ENCODE results near the gene XPNPEP2. TPM values are rescaled to one million over a fixed set of nuclear protein-coding genes. Genes with fewer than 3 reads are reported as not detected.

Gene XPNPEP2, protein sequence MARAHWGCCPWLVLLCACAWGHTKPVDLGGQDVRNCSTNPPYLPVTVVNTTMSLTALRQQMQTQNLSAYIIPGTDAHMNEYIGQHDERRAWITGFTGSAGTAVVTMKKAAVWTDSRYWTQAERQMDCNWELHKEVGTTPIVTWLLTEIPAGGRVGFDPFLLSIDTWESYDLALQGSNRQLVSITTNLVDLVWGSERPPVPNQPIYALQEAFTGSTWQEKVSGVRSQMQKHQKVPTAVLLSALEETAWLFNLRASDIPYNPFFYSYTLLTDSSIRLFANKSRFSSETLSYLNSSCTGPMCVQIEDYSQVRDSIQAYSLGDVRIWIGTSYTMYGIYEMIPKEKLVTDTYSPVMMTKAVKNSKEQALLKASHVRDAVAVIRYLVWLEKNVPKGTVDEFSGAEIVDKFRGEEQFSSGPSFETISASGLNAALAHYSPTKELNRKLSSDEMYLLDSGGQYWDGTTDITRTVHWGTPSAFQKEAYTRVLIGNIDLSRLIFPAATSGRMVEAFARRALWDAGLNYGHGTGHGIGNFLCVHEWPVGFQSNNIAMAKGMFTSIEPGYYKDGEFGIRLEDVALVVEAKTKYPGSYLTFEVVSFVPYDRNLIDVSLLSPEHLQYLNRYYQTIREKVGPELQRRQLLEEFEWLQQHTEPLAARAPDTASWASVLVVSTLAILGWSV
- total RNA-seq (4.2 TPM), polyA plus RNA-seq (ENCODE audit: insufficient read depth in 1 of 8, insufficient read length in 8 of 8, low replicate concordance in 1 of 8) (10 to 100 TPM in 1 of 8 donors, 1 to 10 TPM in 7; 3.0 to 12.9 (median 4.7) TPM)
- long read RNA-seq, donor 1, result 0 reads
- long read RNA-seq, donor 2, result 0 reads
- long read RNA-seq, donor 3, partial matches to known transcripts, result 0 of 1 reads
- long read RNA-seq, donor 3, other reads (novel, unspliced or antisense), result 0 of 1 reads
- long read RNA-seq, donor 4, partial matches to known transcripts, result 0 of 1 reads
- long read RNA-seq, donor 4, other reads (novel, unspliced or antisense), result 0 of 1 reads
- long read RNA-seq, donor 5, partial matches to known transcripts, result 0 of 2 reads
- long read RNA-seq, donor 5, other reads (novel, unspliced or antisense), result 0 of 2 reads
- long read RNA-seq, donor 6, partial matches to known transcripts, result 0 of 1 reads
- long read RNA-seq, donor 6, other reads (novel, unspliced or antisense), result 0 of 1 reads
- long read RNA-seq, donor 7, result 0 reads
- long read RNA-seq, donor 8, partial matches to known transcripts, result 0 of 1 reads
- long read RNA-seq, donor 8, other reads (novel, unspliced or antisense), result 0 of 1 reads
- long read RNA-seq, donor 9, partial matches to known transcripts, result 0 of 2 reads
- long read RNA-seq, donor 9, other reads (novel, unspliced or antisense), result 0 of 2 reads
- long read RNA-seq, donor 10, partial matches to known transcripts, result 0 of 1 reads
- long read RNA-seq, donor 10, other reads (novel, unspliced or antisense), result 0 of 1 reads
- long read RNA-seq, donor 11, partial matches to known transcripts, result 0 of 2 reads
- long read RNA-seq, donor 11, other reads (novel, unspliced or antisense), result 0 of 2 reads

DNA sequence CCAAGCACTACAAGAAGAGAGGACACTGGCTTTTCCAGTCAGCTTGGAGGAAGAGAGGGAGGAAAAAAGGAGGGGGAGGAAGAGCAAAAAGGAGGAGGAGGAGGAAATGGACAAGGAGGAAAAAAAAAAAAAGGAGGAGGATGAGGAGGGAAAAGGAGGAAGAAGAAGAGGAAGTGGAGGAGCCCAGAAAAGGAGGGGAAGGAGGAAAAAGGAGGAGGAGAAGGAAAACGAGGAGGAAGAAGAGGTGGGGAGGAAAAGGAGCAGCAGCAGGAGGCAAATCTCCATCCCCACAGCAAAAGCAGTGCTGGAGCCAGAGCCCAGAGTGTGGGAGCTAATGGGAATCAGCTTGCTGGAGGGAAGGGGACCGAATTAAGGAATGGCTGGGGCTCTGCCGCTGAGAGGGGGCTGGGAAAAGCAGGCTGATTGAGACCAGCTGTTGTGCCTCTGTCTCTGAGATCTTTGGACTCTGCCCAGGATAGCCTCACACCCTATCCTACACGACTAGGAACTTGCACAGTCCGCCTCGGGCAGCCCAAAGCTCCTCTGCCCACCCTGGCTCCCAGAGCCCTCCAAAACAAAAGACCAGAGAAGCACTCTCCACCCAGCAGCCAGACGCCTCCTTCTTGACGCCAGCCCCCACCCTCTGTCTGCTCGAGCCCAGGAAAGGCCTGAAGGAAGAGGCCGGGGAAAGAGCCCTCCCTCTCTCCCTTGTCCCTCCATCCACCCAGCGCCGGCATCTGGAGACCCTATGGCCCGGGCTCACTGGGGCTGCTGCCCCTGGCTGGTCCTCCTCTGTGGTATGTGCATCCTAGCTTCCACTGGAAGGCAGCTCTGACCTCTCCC lies at the start of gene XPNPEP2:
Gene XPNPEP2, plus strand, starts transcription at position 514 of the 843 bp plus-strand sequence. Its CDS starts 235 bp downstream, at position 749.
- Histone ChIP-seq H3K27ac (ENCODE audit: low read length) (peak within 1 kb of the TSS; percentile 74), H3K9me3 (replicated peaks; ENCODE audit: control insufficient read depth, low read depth, low read length) (no peaks in the 10 kb centered on the region), H3K27me3 (ENCODE audit: control insufficient read depth, insufficient read depth, low read length) (peaks cover 41% of the 10 kb centered on the region), H3K36me3 (ENCODE audit: control insufficient read depth, insufficient read depth, low read length) (no peaks in the 10 kb centered on the region), H3K4me1 (ENCODE audit: control insufficient read depth, insufficient read depth, low read length) (peaks cover 30% of the 10 kb centered on the region), H3K4me3 (ENCODE audit: low read length) (no peak within 1 kb of the TSS)
- 19% methylated on average over 8 of the region's 13 CpGs for WGBS (ENCODE audit: insufficient coverage)
- DNase-seq, result peak; percentile 92

DNA sequence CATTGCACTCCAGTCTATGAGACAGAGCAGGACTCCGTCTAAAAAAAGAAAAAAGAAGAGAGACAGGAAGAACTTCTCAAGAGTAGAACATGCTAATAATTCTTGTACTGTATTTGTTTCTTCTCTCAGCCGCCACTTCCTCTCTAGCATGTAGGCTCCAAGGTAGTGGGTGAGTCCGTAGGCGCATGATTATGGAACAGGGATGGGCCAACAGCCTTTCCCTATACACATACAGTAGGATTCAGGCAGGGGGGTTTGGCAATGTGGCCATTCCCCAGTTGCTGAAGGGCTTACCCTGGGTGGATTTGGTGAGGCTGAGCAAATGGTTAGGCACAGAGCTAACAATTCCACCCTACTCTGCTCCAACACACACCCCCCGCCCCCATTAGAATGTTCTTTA lies 49.0 kb upstream of the XPNPEP2 start:
- WGBS (ENCODE audit: insufficient coverage), result no CpG with 5 or more reads among the region's 5 CpGs

DNA sequence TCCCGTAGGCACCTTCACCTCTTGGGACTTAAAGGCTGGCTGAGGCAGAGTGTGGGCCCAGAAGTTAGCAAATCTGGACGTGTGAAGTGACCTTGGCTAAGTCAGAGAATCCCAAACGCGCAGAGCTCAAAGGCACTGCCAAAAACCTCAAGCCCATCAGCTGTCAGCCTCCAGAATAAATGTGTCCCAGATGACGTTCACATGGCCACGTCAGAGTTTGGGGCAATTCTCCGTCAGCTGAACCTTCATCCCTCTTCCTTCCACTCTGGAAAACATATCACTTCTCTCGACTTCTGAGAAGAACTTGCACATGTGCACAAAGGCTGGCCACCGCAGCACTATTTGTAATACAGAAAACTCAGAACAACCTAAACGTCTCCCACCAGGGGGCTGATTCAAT lies 48.3 kb upstream of the XPNPEP2 start:
- H3K36me3 ChIP-seq (ENCODE audit: control insufficient read depth, insufficient read depth, low read length), result no peaks in the 10 kb centered on the region
- 27% methylated on average over 8 of the region's 10 CpGs for WGBS (ENCODE audit: insufficient coverage)
- H3K27me3 ChIP-seq (ENCODE audit: control insufficient read depth, insufficient read depth, low read length), result peaks cover 24% of the 10 kb centered on the region
- H3K4me3 ChIP-seq (ENCODE audit: low read length), result no peak overlapping the region
- DNase-seq, result peak; percentile 68
- H3K4me1 ChIP-seq (ENCODE audit: control insufficient read depth, insufficient read depth, low read length), result peaks cover 7% of the 10 kb centered on the region
- no peaks in the 10 kb centered on the region for H3K9me3 ChIP-seq (replicated peaks; ENCODE audit: control insufficient read depth, low read depth, low read length)
- no peak overlapping the region for H3K27ac ChIP-seq (ENCODE audit: low read length)

More for the DNA sequence above, 49.0 kb upstream of the XPNPEP2 start:
- Histone ChIP-seq H3K4me3 (ENCODE audit: low read length) (no peak overlapping the region), H3K4me1 (ENCODE audit: control insufficient read depth, insufficient read depth, low read length) (peaks cover 7% of the 10 kb centered on the region), H3K9me3 (replicated peaks; ENCODE audit: control insufficient read depth, low read depth, low read length) (no peaks in the 10 kb centered on the region), H3K27ac (ENCODE audit: low read length) (no peak overlapping the region), H3K27me3 (ENCODE audit: control insufficient read depth, insufficient read depth, low read length) (peaks cover 22% of the 10 kb centered on the region), H3K36me3 (ENCODE audit: control insufficient read depth, insufficient read depth, low read length) (no peaks in the 10 kb centered on the region)
- DNase-seq, result no peak

DNA sequence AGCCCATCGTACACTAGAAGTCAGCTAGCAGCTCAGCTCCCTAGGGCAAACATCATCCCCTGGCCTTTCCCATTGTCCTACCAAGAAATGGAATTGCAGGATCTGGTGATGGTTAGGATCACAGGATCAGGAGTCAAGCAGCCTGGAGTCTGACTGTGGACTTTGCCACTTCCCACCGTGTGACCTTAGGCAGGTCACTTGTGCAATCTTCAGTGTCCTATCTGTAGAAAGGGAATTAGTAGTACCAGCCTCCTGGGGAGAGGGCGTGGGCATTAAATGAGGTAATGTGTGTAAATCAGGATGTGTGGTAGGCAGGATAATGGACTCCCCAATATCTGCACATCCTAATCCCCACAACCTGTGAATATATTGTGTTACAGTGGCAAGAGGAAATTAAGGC lies 45.4 kb upstream of the XPNPEP2 start:
- Histone ChIP-seq H3K36me3 (ENCODE audit: control insufficient read depth, insufficient read depth, low read length) (no peaks in the 10 kb centered on the region), H3K27me3 (ENCODE audit: control insufficient read depth, insufficient read depth, low read length) (peaks cover 26% of the 10 kb centered on the region), H3K27ac (ENCODE audit: low read length) (no peak overlapping the region), H3K9me3 (replicated peaks; ENCODE audit: control insufficient read depth, low read depth, low read length) (no peaks in the 10 kb centered on the region), H3K4me1 (ENCODE audit: control insufficient read depth, insufficient read depth, low read length) (peaks cover 3% of the 10 kb centered on the region), H3K4me3 (ENCODE audit: low read length) (no peak overlapping the region)
- DNase-seq, result no peak
- WGBS (ENCODE audit: insufficient coverage), result 100% methylated on average over 1 of the region's 3 CpGs

DNA sequence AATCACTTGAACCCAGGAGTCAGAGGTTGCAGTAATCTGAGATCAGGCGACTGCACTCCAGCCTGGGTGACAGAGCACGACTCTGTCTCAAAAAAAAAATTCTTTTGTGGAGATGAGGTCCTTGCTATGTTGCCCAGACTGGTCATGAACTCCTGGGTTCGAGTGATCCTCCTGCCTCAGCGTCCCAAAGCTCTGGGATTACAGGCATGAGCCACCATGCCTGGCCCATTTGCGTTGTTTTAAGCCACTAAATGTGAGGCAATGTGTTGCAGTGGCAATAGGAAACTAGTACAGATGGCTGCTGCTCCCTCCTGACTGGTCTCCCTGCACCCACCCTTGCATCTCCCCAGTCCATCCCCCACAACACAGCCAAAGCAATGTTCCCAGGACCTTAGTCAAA lies 44.0 kb upstream of the XPNPEP2 start:
- Histone ChIP-seq H3K27me3 (ENCODE audit: control insufficient read depth, insufficient read depth, low read length) (peaks cover 25% of the 10 kb centered on the region), H3K36me3 (ENCODE audit: control insufficient read depth, insufficient read depth, low read length) (no peaks in the 10 kb centered on the region), H3K4me1 (ENCODE audit: control insufficient read depth, insufficient read depth, low read length) (peaks cover 3% of the 10 kb centered on the region), H3K4me3 (ENCODE audit: low read length) (no peak overlapping the region), H3K27ac (ENCODE audit: low read length) (no peak overlapping the region), H3K9me3 (replicated peaks; ENCODE audit: control insufficient read depth, low read depth, low read length) (no peaks in the 10 kb centered on the region)
- DNase-seq, result no peak
- 79% methylated on average over 5 of the region's 5 CpGs for WGBS (ENCODE audit: insufficient coverage)

DNA sequence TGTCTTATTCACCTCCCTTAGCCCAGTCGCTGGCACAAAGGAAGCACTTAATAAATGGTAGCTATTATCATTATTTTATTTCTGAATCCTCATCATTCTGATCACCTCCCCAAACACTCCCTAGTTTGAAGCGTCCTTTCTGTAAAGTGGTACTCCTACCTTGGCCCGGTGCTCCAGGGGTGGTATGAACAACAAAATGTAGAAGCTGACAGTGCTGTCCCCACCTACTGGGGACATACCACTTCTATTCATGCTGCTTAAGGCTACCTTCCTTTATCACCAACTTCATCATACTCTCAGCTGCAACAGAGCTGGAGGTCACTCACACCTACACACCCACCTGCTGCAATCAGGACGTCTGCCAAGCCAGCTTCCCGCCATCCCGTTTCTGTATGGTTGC lies 43.2 kb upstream of the XPNPEP2 start:
- Histone ChIP-seq H3K36me3 (ENCODE audit: control insufficient read depth, insufficient read depth, low read length) (no peaks in the 10 kb centered on the region), H3K4me3 (ENCODE audit: low read length) (no peak overlapping the region), H3K27ac (ENCODE audit: low read length) (no peak overlapping the region), H3K27me3 (ENCODE audit: control insufficient read depth, insufficient read depth, low read length) (peaks cover 22% of the 10 kb centered on the region), H3K9me3 (replicated peaks; ENCODE audit: control insufficient read depth, low read depth, low read length) (no peaks in the 10 kb centered on the region), H3K4me1 (ENCODE audit: control insufficient read depth, insufficient read depth, low read length) (peaks cover under 1% of the 10 kb centered on the region)
- 80% methylated on average over 4 of the region's 6 CpGs for WGBS (ENCODE audit: insufficient coverage)
- DNase-seq, result no peak

DNA sequence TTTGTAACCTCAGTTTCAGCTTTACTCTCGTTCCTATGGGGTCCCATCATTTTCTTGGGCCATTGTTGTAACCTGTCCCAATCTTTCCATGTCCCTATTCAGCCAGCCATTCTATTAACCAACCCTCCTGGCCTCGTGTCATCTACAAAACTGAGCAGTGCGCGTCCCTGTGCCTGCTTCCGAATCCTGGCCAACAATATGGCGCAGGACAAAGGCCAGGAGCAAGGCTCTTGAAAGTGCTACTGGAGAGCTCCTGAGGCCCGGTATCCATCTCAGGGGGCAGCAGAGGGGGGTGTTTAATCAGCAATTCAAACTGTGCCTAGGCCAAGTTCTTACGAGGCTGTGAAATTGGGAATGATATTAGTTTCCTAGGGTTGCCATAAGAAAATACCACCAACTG lies 42.8 kb upstream of the XPNPEP2 start:
- H3K27ac ChIP-seq (ENCODE audit: low read length), result no peak overlapping the region
- peaks cover 4% of the 10 kb centered on the region for H3K4me1 ChIP-seq (ENCODE audit: control insufficient read depth, insufficient read depth, low read length)
- DNase-seq, result no peak
- no peaks in the 10 kb centered on the region for H3K36me3 ChIP-seq (ENCODE audit: control insufficient read depth, insufficient read depth, low read length)
- H3K4me3 ChIP-seq (ENCODE audit: low read length), result no peak overlapping the region
- H3K9me3 ChIP-seq (replicated peaks; ENCODE audit: control insufficient read depth, low read depth, low read length), result no peaks in the 10 kb centered on the region
- WGBS (ENCODE audit: insufficient coverage), result 83% methylated on average over 6 of the region's 8 CpGs
- peaks cover 25% of the 10 kb centered on the region for H3K27me3 ChIP-seq (ENCODE audit: control insufficient read depth, insufficient read depth, low read length)

DNA sequence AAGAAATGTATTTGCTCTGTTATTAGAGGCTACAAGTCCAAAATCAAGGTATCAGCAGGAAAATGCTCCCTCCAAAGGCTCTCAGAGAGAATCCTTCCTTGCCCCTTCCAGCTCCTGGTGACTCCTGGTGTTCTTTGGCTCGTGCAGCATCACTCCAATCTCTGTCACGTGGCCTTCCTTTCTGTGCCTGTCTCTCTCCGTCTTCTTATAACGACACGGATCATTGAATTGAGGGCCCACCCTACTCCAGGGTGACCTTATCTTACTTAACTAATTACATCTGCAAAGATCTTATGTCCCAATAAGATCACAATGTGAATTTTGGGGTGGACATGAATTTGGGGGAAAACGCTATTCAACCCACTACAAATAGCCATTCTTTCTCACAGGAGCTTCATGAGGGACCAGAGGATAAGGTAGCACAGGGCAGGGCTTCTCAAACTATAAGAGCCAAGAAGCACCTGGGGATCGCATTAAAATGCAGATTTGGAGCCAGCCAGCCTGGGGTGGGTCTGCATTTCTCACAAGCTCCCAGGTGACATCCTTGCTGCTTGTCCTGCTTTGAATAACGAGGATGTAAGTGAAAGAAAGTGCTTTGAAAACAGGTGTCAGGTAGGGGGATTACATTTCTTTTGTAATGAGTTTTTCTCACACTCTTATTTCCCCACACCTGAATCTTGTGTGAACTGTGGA lies 42.2 kb upstream of the XPNPEP2 start:
- Histone ChIP-seq H3K9me3 (replicated peaks; ENCODE audit: control insufficient read depth, low read depth, low read length) (no peaks in the 10 kb centered on the region), H3K27ac (ENCODE audit: low read length) (no peak overlapping the region), H3K36me3 (ENCODE audit: control insufficient read depth, insufficient read depth, low read length) (no peaks in the 10 kb centered on the region), H3K4me1 (ENCODE audit: control insufficient read depth, insufficient read depth, low read length) (peaks cover 11% of the 10 kb centered on the region), H3K4me3 (ENCODE audit: low read length) (no peak overlapping the region), H3K27me3 (ENCODE audit: control insufficient read depth, insufficient read depth, low read length) (peaks cover 25% of the 10 kb centered on the region)
- WGBS (ENCODE audit: insufficient coverage), result 46% methylated on average over 3 of the region's 8 CpGs
- DNase-seq, result no peak

Data from muscle of leg (tissue), 16 donors.